Measurements from ENCODE around the gene IMPA2. TPM values are rescaled to one million over a fixed set of nuclear protein-coding genes. Genes with fewer than 3 reads are reported as not detected.

The IMPA2 gene
- total RNA-seq, 1 experiment from 2014 or later = 113 TPM

GRCh38 chr18:11980494-11981191 is 664 bp upstream of the IMPA2 start (continued):
- TF ChIP-seq ZNF396 (CRISPR knock-in tag; IDR thresholded peaks at IDR 0.05; ENCODE audit: borderline replicate concordance) (no peak), JUN (CRISPR knock-in tag; IDR thresholded peaks at IDR 0.05) (0 out of 2 replicates have a peak, but pooled peaks have one; percentile 49), IRF1 (CRISPR knock-in tag; IDR thresholded peaks at IDR 0.05) (no peak), CREB1 (CRISPR knock-in tag; IDR thresholded peaks at IDR 0.05) (0 out of 2 replicates have a peak, but pooled peaks have one; percentile 55), PRDM15 (CRISPR knock-in tag; IDR thresholded peaks at IDR 0.05) (peak; percentile 98), IRF2 (CRISPR knock-in tag; IDR thresholded peaks at IDR 0.05; ENCODE audit: borderline replicate concordance, low read depth) (no peak), E2F4 (CRISPR knock-in tag; IDR thresholded peaks at IDR 0.05; ENCODE audit: borderline replicate concordance, low read depth) (no peak), NFE2L1 (CRISPR knock-in tag; IDR thresholded peaks at IDR 0.05) (no peak), ZNF512 (CRISPR knock-in tag; IDR thresholded peaks at IDR 0.05; ENCODE audit: borderline replicate concordance) (no peak), ZNF232 (CRISPR knock-in tag; IDR thresholded peaks at IDR 0.05) (0 out of 2 replicates have a peak, but pooled peaks have one; percentile 48), GABPB1 (CRISPR knock-in tag; IDR thresholded peaks at IDR 0.05) (peak; percentile 27; the same call in 1 of the 2 replicates), STAT6 (CRISPR knock-in tag; conservative IDR thresholded peaks at IDR 0.05; ENCODE audit: low read depth) (0 out of 2 replicates have a peak, but pooled peaks have one; percentile 86), TEAD1 (CRISPR knock-in tag; IDR thresholded peaks at IDR 0.05) (no peak; the same call in 1 of the 2 replicates), HMGXB4 (CRISPR knock-in tag; IDR thresholded peaks at IDR 0.05) (peak; percentile 81; the same call in 1 of the 2 replicates), MXD4 (CRISPR knock-in tag; IDR thresholded peaks at IDR 0.05; ENCODE audit: borderline replicate concordance) (no peak), ETV6 (CRISPR knock-in tag; IDR thresholded peaks at IDR 0.05) (peak; percentile 67; the same call in 1 of the 2 replicates), PRRX2 (CRISPR knock-in tag; IDR thresholded peaks at IDR 0.05) (no peak), RELA (CRISPR knock-in tag; IDR thresholded peaks at IDR 0.05; ENCODE audit: borderline replicate concordance) (peak; percentile 19; the same call in 1 of the 2 replicates), ZNF423 (CRISPR knock-in tag; IDR thresholded peaks at IDR 0.05) (no peak), ATF3 (CRISPR knock-in tag; conservative IDR thresholded peaks at IDR 0.05) (no peak), FOXJ3 (CRISPR knock-in tag; IDR thresholded peaks at IDR 0.05; ENCODE audit: borderline replicate concordance) (no peak), ESRRA (CRISPR knock-in tag; IDR thresholded peaks at IDR 0.05; ENCODE audit: borderline replicate concordance) (no peak; the same call in none of the 2 replicates), SMAD3 (CRISPR knock-in tag; IDR thresholded peaks at IDR 0.05; ENCODE audit: borderline replicate concordance) (peak; percentile 85; the same call in 1 of the 2 replicates)
- TF ChIP-seq, protein P1, sequence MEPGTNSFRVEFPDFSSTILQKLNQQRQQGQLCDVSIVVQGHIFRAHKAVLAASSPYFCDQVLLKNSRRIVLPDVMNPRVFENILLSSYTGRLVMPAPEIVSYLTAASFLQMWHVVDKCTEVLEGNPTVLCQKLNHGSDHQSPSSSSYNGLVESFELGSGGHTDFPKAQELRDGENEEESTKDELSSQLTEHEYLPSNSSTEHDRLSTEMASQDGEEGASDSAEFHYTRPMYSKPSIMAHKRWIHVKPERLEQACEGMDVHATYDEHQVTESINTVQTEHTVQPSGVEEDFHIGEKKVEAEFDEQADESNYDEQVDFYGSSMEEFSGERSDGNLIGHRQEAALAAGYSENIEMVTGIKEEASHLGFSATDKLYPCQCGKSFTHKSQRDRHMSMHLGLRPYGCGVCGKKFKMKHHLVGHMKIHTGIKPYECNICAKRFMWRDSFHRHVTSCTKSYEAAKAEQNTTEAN (CRISPR knock-in tag; IDR thresholded peaks at IDR 0.05) = no peak

Measured in WTC11 (cell line).